ENCODE measurements around the gene ARHGAP11A. TPM values are rescaled to one million over a fixed set of nuclear protein-coding genes. Genes with fewer than 3 reads are reported as not detected.
"Not testable (repeated sequence)": the region's sequence is repeated elsewhere in the genome, so short reads cannot be mapped to it uniquely, and the experiment has no call there.

ARHGAP11A gene
- total RNA-seq, 1 experiment from 2014 or later: 35.5 TPM

DNA sequence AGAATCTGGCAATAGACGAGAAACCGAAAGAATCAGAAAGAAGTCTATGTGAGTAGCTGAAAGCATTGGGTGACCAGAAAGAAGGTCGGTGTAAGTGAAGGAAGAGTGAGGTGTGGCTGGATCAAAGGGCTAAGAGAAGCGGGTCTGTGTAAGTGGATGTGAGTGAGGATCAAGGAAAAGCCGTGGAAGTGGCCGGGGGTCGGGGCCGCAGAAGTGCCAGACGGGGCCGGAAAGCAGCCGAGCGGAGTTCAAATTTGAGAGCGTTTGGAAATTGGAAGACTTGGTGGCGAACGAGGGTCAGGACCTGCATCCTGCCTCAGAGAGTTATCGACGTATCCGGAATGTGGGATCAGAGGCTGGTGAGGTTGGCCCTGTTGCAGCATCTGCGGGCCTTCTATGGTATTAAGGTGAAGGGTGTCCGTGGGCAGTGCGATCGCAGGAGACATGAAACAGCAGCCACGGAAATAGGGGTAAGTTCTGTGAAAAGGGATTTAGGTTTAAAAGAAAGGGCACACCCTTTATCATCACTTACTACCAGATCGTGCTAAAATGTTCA lies 645 bp downstream of the ARHGAP11A start:
- H4K20me1 ChIP-seq (ENCODE audit: insufficient read depth, low read depth, low read length); H3K9me2 ChIP-seq (replicated peaks; ENCODE audit: insufficient read depth, low read length); H3K27me3 ChIP-seq (ENCODE audit: low read length); H3K36me3 ChIP-seq (ENCODE audit: insufficient read depth, low read length); H2AFZ ChIP-seq (ENCODE audit: low read length); H3K9me3 ChIP-seq (ENCODE audit: low read length): not testable (repeated sequence)
- Histone ChIP-seq H3K27ac (ENCODE audit: low read length) (peak overlapping the region; percentile 87), H3K9ac (ENCODE audit: low read length) (peak overlapping the region; percentile 79), H3K4me2 (ENCODE audit: low read depth, low read length, poor library complexity, severe bottlenecking) (peak overlapping the region; percentile 76), H3K4me1 (ENCODE audit: low read length) (peaks cover 21% of the 10 kb centered on the region), H3K4me3 (ENCODE audit: low read length) (peak overlapping the region; percentile 69), H3K79me2 (ENCODE audit: low read length) (peaks cover 49% of the 10 kb centered on the region)
- peak; percentile 51 for DNase-seq

DNA sequence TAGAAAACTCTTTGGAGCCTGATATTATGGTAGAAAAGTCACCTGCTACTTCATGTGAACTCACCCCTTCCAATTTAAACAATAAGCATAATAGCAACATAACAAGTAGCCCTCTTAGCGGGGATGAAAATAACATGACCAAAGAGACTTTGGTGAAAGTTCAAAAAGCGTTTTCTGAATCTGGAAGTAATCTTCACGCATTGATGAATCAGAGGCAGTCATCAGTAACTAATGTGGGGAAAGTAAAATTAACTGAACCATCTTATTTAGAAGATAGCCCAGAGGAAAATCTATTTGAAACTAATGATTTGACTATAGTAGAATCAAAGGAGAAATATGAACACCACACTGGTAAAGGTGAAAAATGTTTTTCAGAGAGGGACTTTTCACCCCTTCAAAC lies 21.1 kb downstream of the ARHGAP11A start:
- Histone ChIP-seq H3K27me3 (ENCODE audit: low read length) (no peaks in the 10 kb centered on the region), H4K20me1 (ENCODE audit: insufficient read depth, low read depth, low read length) (no peaks in the 10 kb centered on the region; the same call in 1 of the 2 replicates), H3K4me1 (ENCODE audit: low read length) (peaks cover 51% of the 10 kb centered on the region), H3K4me2 (ENCODE audit: low read depth, low read length, poor library complexity, severe bottlenecking) (peak overlapping the region; percentile 41), H3K4me3 (ENCODE audit: low read length) (peak overlapping the region; percentile 3; the same call in 1 of the 2 replicates), H3K79me2 (ENCODE audit: low read length) (peaks cover 60% of the 10 kb centered on the region), H3K9me3 (ENCODE audit: low read length) (no peaks in the 10 kb centered on the region), H2AFZ (ENCODE audit: low read length) (no peak overlapping the region), H3K27ac (ENCODE audit: low read length) (peak overlapping the region; percentile 85), H3K9me2 (replicated peaks; ENCODE audit: insufficient read depth, low read length) (no peaks in the 10 kb centered on the region), H3K36me3 (ENCODE audit: insufficient read depth, low read length) (peaks cover 75% of the 10 kb centered on the region), H3K9ac (ENCODE audit: low read length) (no peak overlapping the region)
- DNase-seq: no peak

DNA sequence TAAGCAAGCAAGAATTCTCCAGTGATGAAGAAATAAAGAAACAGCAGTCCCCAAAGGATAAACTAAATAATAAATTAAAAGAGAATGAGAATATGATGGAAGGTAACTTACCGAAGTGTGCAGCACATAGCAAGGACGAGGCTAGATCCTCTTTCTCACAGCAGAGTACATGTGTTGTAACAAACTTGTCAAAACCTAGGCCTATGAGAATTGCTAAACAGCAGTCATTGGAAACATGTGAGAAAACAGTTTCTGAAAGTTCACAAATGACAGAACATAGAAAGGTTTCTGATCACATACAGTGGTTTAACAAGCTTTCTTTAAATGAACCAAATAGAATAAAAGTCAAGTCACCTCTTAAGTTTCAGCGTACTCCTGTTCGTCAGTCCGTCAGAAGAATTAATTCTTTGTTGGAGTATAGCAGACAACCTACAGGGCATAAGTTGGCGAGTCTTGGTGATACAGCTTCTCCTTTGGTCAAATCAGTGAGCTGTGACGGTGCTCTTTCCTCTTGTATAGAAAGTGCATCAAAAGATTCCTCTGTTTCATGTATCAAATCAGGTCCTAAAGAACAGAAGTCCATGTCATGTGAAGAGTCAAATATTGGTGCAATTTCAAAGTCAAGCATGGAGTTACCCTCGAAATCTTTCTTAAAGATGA lies 21.7 kb downstream of the ARHGAP11A start:
- Histone ChIP-seq H3K79me2 (ENCODE audit: low read length) (peaks cover 57% of the 10 kb centered on the region), H2AFZ (ENCODE audit: low read length) (no peak overlapping the region), H3K4me2 (ENCODE audit: low read depth, low read length, poor library complexity, severe bottlenecking) (peak overlapping the region; percentile 41), H3K27ac (ENCODE audit: low read length) (peak overlapping the region; percentile 85), H3K9me3 (ENCODE audit: low read length) (no peaks in the 10 kb centered on the region), H4K20me1 (ENCODE audit: insufficient read depth, low read depth, low read length) (no peaks in the 10 kb centered on the region; the same call in 1 of the 2 replicates), H3K27me3 (ENCODE audit: low read length) (no peaks in the 10 kb centered on the region), H3K4me3 (ENCODE audit: low read length) (peak overlapping the region; percentile 3; the same call in 1 of the 2 replicates), H3K9ac (ENCODE audit: low read length) (no peak overlapping the region), H3K4me1 (ENCODE audit: low read length) (peaks cover 51% of the 10 kb centered on the region), H3K9me2 (replicated peaks; ENCODE audit: insufficient read depth, low read length) (no peaks in the 10 kb centered on the region), H3K36me3 (ENCODE audit: insufficient read depth, low read length) (peaks cover 75% of the 10 kb centered on the region)
- DNase-seq: peak; percentile 39

DNA sequence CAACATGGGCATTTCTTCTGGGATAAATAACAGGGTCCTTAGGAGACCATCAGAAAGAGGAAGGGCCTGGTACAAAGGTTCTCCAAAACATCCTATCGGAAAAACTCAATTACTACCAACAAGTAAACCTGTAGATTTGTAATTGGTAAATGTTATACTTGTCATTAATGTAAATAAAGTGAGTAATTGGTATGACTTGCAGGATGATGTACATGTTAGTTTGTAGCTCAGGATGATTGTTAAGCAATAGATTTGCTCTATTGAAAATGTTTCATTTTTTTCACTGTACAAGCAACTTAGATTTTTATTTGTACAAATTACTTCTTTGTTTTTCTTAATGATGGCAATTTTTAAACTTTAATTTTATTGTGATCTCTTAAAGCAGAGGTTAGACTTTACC lies 22.4 kb downstream of the ARHGAP11A start:
- Histone ChIP-seq H3K79me2 (ENCODE audit: low read length) (peaks cover 56% of the 10 kb centered on the region), H2AFZ (ENCODE audit: low read length) (no peak overlapping the region), H3K36me3 (ENCODE audit: insufficient read depth, low read length) (peaks cover 75% of the 10 kb centered on the region), H4K20me1 (ENCODE audit: insufficient read depth, low read depth, low read length) (no peaks in the 10 kb centered on the region; the same call in 1 of the 2 replicates), H3K9ac (ENCODE audit: low read length) (no peak overlapping the region), H3K4me3 (ENCODE audit: low read length) (no peak overlapping the region), H3K9me3 (ENCODE audit: low read length) (no peaks in the 10 kb centered on the region), H3K9me2 (replicated peaks; ENCODE audit: insufficient read depth, low read length) (no peaks in the 10 kb centered on the region), H3K4me1 (ENCODE audit: low read length) (peaks cover 50% of the 10 kb centered on the region), H3K27ac (ENCODE audit: low read length) (peak overlapping the region; percentile 85), H3K27me3 (ENCODE audit: low read length) (no peaks in the 10 kb centered on the region), H3K4me2 (ENCODE audit: low read depth, low read length, poor library complexity, severe bottlenecking) (no peak overlapping the region)
- DNase-seq: peak; percentile 22

DNA sequence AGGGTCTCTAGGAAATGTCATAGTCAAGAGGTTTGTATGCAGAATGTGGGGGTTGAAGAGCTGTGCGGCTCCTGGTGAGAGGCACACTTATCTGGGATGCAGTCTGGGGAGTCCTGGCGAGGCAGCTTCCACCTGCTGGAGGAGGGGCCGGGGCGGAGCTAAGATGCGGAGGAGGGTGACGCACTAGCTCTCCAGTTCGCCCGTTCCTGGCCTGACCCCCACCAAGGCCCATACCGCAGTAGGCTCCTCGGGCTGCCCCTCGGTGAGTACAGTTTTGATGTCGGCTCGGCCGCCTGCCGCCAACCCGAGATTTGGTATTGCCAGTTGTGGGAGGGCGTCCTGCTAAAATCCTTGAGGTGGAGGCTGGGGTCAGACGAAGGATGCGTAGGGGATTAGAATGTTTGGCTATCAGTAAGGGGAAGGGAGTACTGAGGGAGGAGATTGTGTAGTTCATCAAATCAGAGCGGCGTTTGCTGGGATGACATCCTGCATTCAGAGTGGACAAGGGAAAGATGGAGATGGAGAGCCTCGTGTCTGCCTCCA lies 26.3 kb downstream of the ARHGAP11A start, which contains the start of gene SCG5:
SCG5 (plus strand) TSS at position 194 of the 543 bp plus-strand sequence. CDS start 1,883 bp downstream, outside the sequence.
- Histone ChIP-seq H2AFZ (ENCODE audit: low read length) (no peak within 1 kb of the TSS), H3K27ac (ENCODE audit: low read length) (no peak within 1 kb of the TSS), H3K4me2 (ENCODE audit: low read depth, low read length, poor library complexity, severe bottlenecking) (no peak within 1 kb of the TSS), H3K9me2 (replicated peaks; ENCODE audit: insufficient read depth, low read length) (no peaks in the 10 kb centered on the region), H3K27me3 (ENCODE audit: low read length) (no peaks in the 10 kb centered on the region), H3K79me2 (ENCODE audit: low read length) (peaks cover 27% of the 10 kb centered on the region), H3K4me3 (ENCODE audit: low read length) (no peak within 1 kb of the TSS), H4K20me1 (ENCODE audit: insufficient read depth, low read depth, low read length) (no peaks in the 10 kb centered on the region), H3K4me1 (ENCODE audit: low read length) (peaks cover 11% of the 10 kb centered on the region), H3K9me3 (ENCODE audit: low read length) (no peaks in the 10 kb centered on the region), H3K9ac (ENCODE audit: low read length) (no peak within 1 kb of the TSS), H3K36me3 (ENCODE audit: insufficient read depth, low read length) (peaks cover 57% of the 10 kb centered on the region)
- DNase-seq: no peak

DNA sequence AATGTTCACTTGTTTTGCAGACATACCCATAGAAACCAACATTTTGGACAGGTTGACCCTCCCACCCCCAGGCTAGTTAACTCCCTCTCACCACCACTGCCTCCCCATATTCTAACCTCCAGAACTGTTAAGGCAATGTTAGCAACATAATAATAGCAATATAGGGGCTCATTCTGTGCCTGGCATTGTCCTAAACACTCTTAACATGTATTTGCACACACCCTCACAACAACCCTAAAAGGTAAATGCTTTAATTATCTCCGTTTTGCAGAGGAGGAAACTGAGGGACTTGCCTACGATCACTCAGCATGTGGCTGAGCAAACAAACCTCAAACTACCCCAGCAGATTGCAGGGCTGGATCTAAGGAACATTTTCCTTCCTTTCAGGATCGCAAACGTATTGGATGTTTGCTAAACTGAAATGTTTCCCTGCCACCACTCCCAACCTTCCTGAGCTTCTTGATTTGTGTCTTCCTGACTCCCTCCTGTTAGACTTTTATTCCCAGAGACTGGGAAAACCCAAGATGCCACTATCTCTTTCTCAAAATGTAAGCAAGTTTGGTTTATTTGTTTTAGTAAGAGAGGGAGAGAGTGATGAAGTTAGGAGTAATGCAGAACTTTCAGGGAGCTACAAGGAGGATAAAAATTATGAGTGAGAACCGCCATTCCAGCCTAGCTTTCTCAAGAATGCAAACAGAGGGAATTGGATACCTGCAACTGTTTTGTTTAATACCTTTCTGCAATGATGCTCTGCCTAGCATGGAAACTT lies 27.5 kb downstream of the ARHGAP11A start:
- no peak overlapping the region for H3K4me2 ChIP-seq (ENCODE audit: low read depth, low read length, poor library complexity, severe bottlenecking)
- H3K9me3 ChIP-seq (ENCODE audit: low read length): no peaks in the 10 kb centered on the region
- no peak overlapping the region for H3K4me3 ChIP-seq (ENCODE audit: low read length)
- no peaks in the 10 kb centered on the region for H4K20me1 ChIP-seq (ENCODE audit: insufficient read depth, low read depth, low read length)
- H3K27me3 ChIP-seq (ENCODE audit: low read length): no peaks in the 10 kb centered on the region
- no peak overlapping the region for H2AFZ ChIP-seq (ENCODE audit: low read length)
- peaks cover 15% of the 10 kb centered on the region for H3K79me2 ChIP-seq (ENCODE audit: low read length)
- no peak for DNase-seq
- H3K4me1 ChIP-seq (ENCODE audit: low read length): no peaks in the 10 kb centered on the region
- H3K27ac ChIP-seq (ENCODE audit: low read length): no peak overlapping the region
- peaks cover 52% of the 10 kb centered on the region; the same call in 1 of the 2 replicates for H3K36me3 ChIP-seq (ENCODE audit: insufficient read depth, low read length)
- H3K9me2 ChIP-seq (replicated peaks; ENCODE audit: insufficient read depth, low read length): no peaks in the 10 kb centered on the region
- H3K9ac ChIP-seq (ENCODE audit: low read length): no peak overlapping the region

DNA sequence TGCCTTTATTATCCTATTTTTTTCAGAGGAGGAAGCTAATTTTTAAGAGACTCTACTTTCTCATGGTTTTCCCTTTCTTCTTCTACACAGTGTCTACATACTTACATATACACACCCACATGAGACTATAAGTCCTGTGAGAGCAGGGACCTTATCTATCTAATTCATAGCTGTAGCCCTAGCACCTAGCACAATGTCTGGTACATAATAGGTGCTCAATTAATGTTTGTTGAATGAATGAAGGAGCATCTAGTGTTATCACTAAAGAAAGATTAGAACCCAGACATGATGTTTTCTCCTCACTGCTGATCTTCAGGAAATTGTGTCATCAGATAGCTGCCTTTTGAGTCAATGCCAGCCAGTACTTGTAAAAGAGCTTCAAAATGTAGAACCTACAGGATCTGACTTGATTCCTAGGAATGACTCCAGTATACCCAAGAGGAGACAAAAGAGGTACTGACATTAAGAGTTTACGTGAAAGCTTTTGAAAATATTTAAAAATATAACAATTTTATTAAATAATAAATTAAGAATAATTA lies 28.7 kb downstream of the ARHGAP11A start:
- H3K4me1 ChIP-seq (ENCODE audit: low read length): no peaks in the 10 kb centered on the region
- peaks cover 42% of the 10 kb centered on the region; the same call in 1 of the 2 replicates for H3K36me3 ChIP-seq (ENCODE audit: insufficient read depth, low read length)
- DNase-seq: no peak
- no peak overlapping the region for H3K27ac ChIP-seq (ENCODE audit: low read length)
- no peak overlapping the region for H3K4me3 ChIP-seq (ENCODE audit: low read length)
- no peaks in the 10 kb centered on the region for H3K9me2 ChIP-seq (replicated peaks; ENCODE audit: insufficient read depth, low read length)
- H2AFZ ChIP-seq (ENCODE audit: low read length): no peak overlapping the region
- no peak overlapping the region for H3K4me2 ChIP-seq (ENCODE audit: low read depth, low read length, poor library complexity, severe bottlenecking)
- no peaks in the 10 kb centered on the region for H3K27me3 ChIP-seq (ENCODE audit: low read length)
- no peaks in the 10 kb centered on the region for H3K9me3 ChIP-seq (ENCODE audit: low read length)
- H4K20me1 ChIP-seq (ENCODE audit: insufficient read depth, low read depth, low read length): no peaks in the 10 kb centered on the region
- H3K79me2 ChIP-seq (ENCODE audit: low read length): 0 out of 2 replicates have a peak, but pooled peaks cover 6% of the 10 kb centered on the region
- no peak overlapping the region for H3K9ac ChIP-seq (ENCODE audit: low read length)
